ENCODE results near the gene HYPK. TPM values are rescaled to one million over a fixed set of nuclear protein-coding genes. Genes with fewer than 3 reads are reported as not detected.
"Not testable (repeated sequence)": the region's sequence is repeated elsewhere in the genome, so short reads cannot be mapped to it uniquely, and the experiment has no call there.

HYPK gene
- total RNA-seq, 1 experiment from 2014 or later = 14.4 TPM

GRCh38 chr15:43808435-43808950, 8.1 kb downstream of the HYPK start:
- no peak for DNase-seq
- Histone ChIP-seq H3K9me2 (ENCODE audit: insufficient read depth) (no peaks in the 10 kb centered on the region), H4K20me1 (ENCODE audit: insufficient read depth) (no peaks in the 10 kb centered on the region), H2AFZ (no peak overlapping the region), H3K36me3 (ENCODE audit: low read depth) (peaks cover 7% of the 10 kb centered on the region; the same call in 1 of the 2 replicates), H3K79me2 (ENCODE audit: low read depth) (no peaks in the 10 kb centered on the region), H3K4me2 (no peak overlapping the region), H3K27ac (no peak overlapping the region), H3K4me1 (replicated peaks; ENCODE audit: insufficient read depth) (no peaks in the 10 kb centered on the region), H3K4me3 (no peak overlapping the region), H3K27me3 (ENCODE audit: insufficient read depth, low read depth) (no peaks in the 10 kb centered on the region), H3K9me3 (ENCODE audit: insufficient read depth, low read depth) (no peaks in the 10 kb centered on the region), H3F3A (ENCODE audit: insufficient read depth, low read depth) (no peaks in the 10 kb centered on the region; the same call in 1 of the 2 replicates)
- intact Hi-C loops (cut with micrococcal nuclease; ENCODE audit: unreplicated experiment) = no loop called here
- CTCF ChIA-PET = no interaction called here
- no TSS peak for BruUV-seq (replicated peaks)
- POLR2A ChIA-PET (ENCODE audit: unreplicated experiment) = interaction anchor here (0.6 kb wide), 1 partner anchor 16 kb away, joined by 3 read pairs; the partner anchor contains the start of gene MFAP1
- TF ChIP-seq EZH2 (IDR thresholded peaks at IDR 0.05; ENCODE audit: low read depth) (no peak), CTCF (conservative IDR thresholded peaks at IDR 0.05) (no peak)

GRCh38 chr15:43808960-43809678, 8.7 kb downstream of the HYPK start:
- CTCF ChIA-PET = no interaction called here
- Histone ChIP-seq H3F3A (ENCODE audit: insufficient read depth, low read depth) (no peaks in the 10 kb centered on the region; the same call in 1 of the 2 replicates), H3K79me2 (ENCODE audit: low read depth) (no peaks in the 10 kb centered on the region), H3K4me2 (no peak overlapping the region), H3K9me2 (ENCODE audit: insufficient read depth) (no peaks in the 10 kb centered on the region), H3K4me3 (no peak overlapping the region), H3K36me3 (ENCODE audit: low read depth) (peaks cover 11% of the 10 kb centered on the region; the same call in 1 of the 2 replicates), H4K20me1 (ENCODE audit: insufficient read depth) (no peaks in the 10 kb centered on the region), H3K4me1 (replicated peaks; ENCODE audit: insufficient read depth) (no peaks in the 10 kb centered on the region), H2AFZ (no peak overlapping the region), H3K27me3 (ENCODE audit: insufficient read depth, low read depth) (no peaks in the 10 kb centered on the region), H3K27ac (no peak overlapping the region), H3K9me3 (ENCODE audit: insufficient read depth, low read depth) (no peaks in the 10 kb centered on the region)
- POLR2A ChIA-PET (ENCODE audit: unreplicated experiment) = interaction anchor here (0.6 kb wide), 1 partner anchor 16 kb away, joined by 3 read pairs; the partner anchor contains the start of gene MFAP1
- TF ChIP-seq EZH2 (IDR thresholded peaks at IDR 0.05; ENCODE audit: low read depth) = no peak
- TF ChIP-seq CTCF (conservative IDR thresholded peaks at IDR 0.05) = no peak
- intact Hi-C loops (cut with micrococcal nuclease; ENCODE audit: unreplicated experiment) = no loop called here
- no TSS peak for BruUV-seq (replicated peaks)
- DNase-seq = no peak

GRCh38 chr15:43815064-43815463, 14.7 kb downstream of the HYPK start:
- H3K4me3 ChIP-seq; H3K27ac ChIP-seq; H4K20me1 ChIP-seq (ENCODE audit: insufficient read depth); CTCF ChIA-PET; H3K79me2 ChIP-seq (ENCODE audit: low read depth); H3K9me3 ChIP-seq (ENCODE audit: insufficient read depth, low read depth); H3K4me1 ChIP-seq (replicated peaks; ENCODE audit: insufficient read depth); BruUV-seq (replicated peaks); H3K4me2 ChIP-seq; H3K27me3 ChIP-seq (ENCODE audit: insufficient read depth, low read depth); DNase-seq; H3F3A ChIP-seq (ENCODE audit: insufficient read depth, low read depth); H3K9me2 ChIP-seq (ENCODE audit: insufficient read depth); intact Hi-C loops (cut with micrococcal nuclease; ENCODE audit: unreplicated experiment); H2AFZ ChIP-seq: not testable (repeated sequence)
- POLR2A ChIA-PET (ENCODE audit: unreplicated experiment) = interaction anchor here (0.6 kb wide), 1 partner anchor 8 kb away, joined by 3 read pairs; no protein-coding TSS in a partner anchor
- peaks cover 16% of the 10 kb centered on the region; the same call in 1 of the 2 replicates for H3K36me3 ChIP-seq (ENCODE audit: low read depth)
